OCI-LY1 (cell line): ENCODE measurements around the gene COG7.

ENCODE experiments used
- H2AFZ ChIP-seq: fragments of 200-600 bp; sonication (generic), shearing (Covaris generic); 2 replicates; pipeline ENCODE4 v1.6.0; 2014; ENCODE audit warnings: antibody characterized with exemption, mild to moderate bottlenecking, low read length
- H3F3A ChIP-seq: fragments of 200-600 bp; sonication (generic), shearing (Covaris generic); 2 replicates; pipeline ENCODE4 v1.6.0; 2014; ENCODE audit warnings: mild to moderate bottlenecking, antibody characterized with exemption, low read length, moderate library complexity; ENCODE audit not compliant: insufficient read depth
- H3K27ac ChIP-seq: fragments of 200-600 bp; sonication (generic); 2 replicates; pipeline ENCODE4 v1.5.1; 2014; ENCODE audit warnings: low read length, mixed run types, mild to moderate bottlenecking, low read depth; ENCODE audit not compliant: poor library complexity, severe bottlenecking
- H3K27me3 ChIP-seq: fragments of 200-600 bp; sonication (generic); 2 replicates; pipeline ENCODE4 v1.6.0; 2014; ENCODE audit warnings: antibody characterized with exemption, mild to moderate bottlenecking, low read length, moderate library complexity; ENCODE audit not compliant: insufficient read depth
- H3K36me3 ChIP-seq: fragments of 200-600 bp; sonication (generic); 2 replicates; pipeline ENCODE4 v1.6.1; 2014; ENCODE audit warnings: mild to moderate bottlenecking, antibody characterized with exemption, low read length, moderate library complexity, mixed read lengths; ENCODE audit not compliant: insufficient read depth
- H3K4me1 ChIP-seq: fragments of 200-600 bp; sonication (generic); 2 replicates; pipeline ENCODE4 v1.5.1; 2014; ENCODE audit warnings: mild to moderate bottlenecking, low read length, moderate library complexity; ENCODE audit not compliant: insufficient read depth, severe bottlenecking
- H3K4me2 ChIP-seq: fragments of 200-600 bp; sonication (generic), shearing (Covaris generic); 2 replicates; pipeline ENCODE4 v1.6.1; 2014; ENCODE audit warnings: low read length
- H3K4me3 ChIP-seq: fragments of 200-600 bp; sonication (generic); 2 replicates; pipeline ENCODE4 v1.5.1; 2014; ENCODE audit warnings: low read length, low read depth, mild to moderate bottlenecking, mixed read lengths; ENCODE audit not compliant: poor library complexity, severe bottlenecking
- H3K79me2 ChIP-seq: fragments of 200-600 bp; shearing (Covaris generic); 2 replicates; pipeline ENCODE4 v1.6.1; 2016; ENCODE audit warnings: mixed run types, low read length, mixed read lengths; ENCODE audit not compliant: insufficient read depth
- H3K9ac ChIP-seq: fragments of 200-600 bp; sonication (generic), shearing (Covaris generic); 2 replicates; pipeline ENCODE4 v1.6.1; 2014; ENCODE audit warnings: mild to moderate bottlenecking, low read length, mixed read lengths
- H3K9me2 ChIP-seq: fragments of 200-600 bp; sonication (generic), shearing (Covaris generic); 2 replicates; pipeline ENCODE4 v1.6.1; 2014; ENCODE audit warnings: low read depth, mild to moderate bottlenecking, low read length, mixed read lengths
- H3K9me3 ChIP-seq: fragments of 200-600 bp; shearing (Covaris generic); 2 replicates; pipeline ENCODE4 v1.6.1; 2014; ENCODE audit warnings: low read length, mixed read lengths
- H4K20me1 ChIP-seq: fragments of 200-600 bp; sonication (generic), shearing (Covaris generic); 2 replicates; pipeline ENCODE4 v1.6.0; 2016; ENCODE audit warnings: mild to moderate bottlenecking, low read length; ENCODE audit not compliant: insufficient read depth
- CTCF ChIP-seq: fragments of 200-600 bp; sonication (generic), shearing (Covaris generic); IDR thresholded peaks from 2 replicates; pipeline ENCODE4 v1.5.1; 2017; ENCODE audit warnings: mild to moderate bottlenecking, antibody characterized with exemption, low read length, moderate library complexity, mixed read lengths
- EZH2 ChIP-seq: fragments of 200-600 bp; sonication (generic), shearing (Covaris generic); IDR thresholded peaks from 2 replicates; pipeline ENCODE4 v1.8.0; 2017; ENCODE audit warnings: borderline replicate concordance, mixed run types, mild to moderate bottlenecking, antibody characterized with exemption, low read length, moderate library complexity, mixed read lengths

Gene COG7

DNA sequence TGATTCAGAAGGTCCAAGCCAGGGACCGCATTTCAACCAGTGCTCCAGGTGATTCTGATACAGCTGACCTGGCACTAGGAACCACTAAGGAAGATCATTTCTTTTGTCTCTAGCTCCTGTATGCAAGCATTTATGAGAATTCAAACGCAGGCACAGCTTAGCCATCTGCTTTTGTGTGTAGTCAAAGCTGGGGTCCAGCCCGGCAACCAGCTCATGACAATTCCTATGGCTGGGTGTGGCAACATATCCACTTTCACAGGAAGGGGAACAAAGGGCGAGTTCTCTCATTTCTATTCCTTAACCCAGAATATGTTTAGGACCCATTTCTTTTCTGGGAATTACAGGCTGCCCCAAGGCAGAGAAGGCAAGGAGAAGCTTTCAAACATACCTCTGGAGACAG, 27.3 kb upstream of the COG7 start:
- H3K9ac ChIP-seq = no peak overlapping the region
- H3K79me2 ChIP-seq = no peaks in the 10 kb centered on the region
- H3K4me2 ChIP-seq = no peak overlapping the region

DNA sequence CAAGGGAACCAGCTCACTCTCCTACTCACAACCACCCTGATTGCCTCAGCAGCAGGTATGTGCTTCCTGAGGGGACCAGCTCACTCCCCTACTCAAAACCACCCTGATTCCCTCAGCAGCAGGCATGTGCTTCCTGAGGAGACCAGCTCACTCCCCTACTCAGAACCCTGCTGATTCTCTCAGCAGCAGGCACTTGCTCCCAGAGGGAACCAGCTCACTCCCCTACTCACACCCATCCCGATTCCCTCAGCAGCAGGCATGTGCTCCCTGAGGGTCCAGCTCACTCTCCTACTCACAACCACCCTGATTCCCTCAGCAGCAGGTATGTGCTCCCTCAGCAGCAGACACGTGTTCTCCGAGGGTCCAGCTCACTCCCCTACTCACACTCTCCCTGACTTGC, 26.1 kb upstream of the COG7 start:
- TF ChIP-seq EZH2 = no peak
- Histone ChIP-seq H3F3A (no peaks in the 10 kb centered on the region), H3K4me2 (no peak overlapping the region), H3K27me3 (no peaks in the 10 kb centered on the region), H3K79me2 (no peaks in the 10 kb centered on the region), H3K9ac (no peak overlapping the region), H3K36me3 (peaks cover 96% of the 10 kb centered on the region), H4K20me1 (no peaks in the 10 kb centered on the region), H3K27ac (no peak overlapping the region), H3K9me3 (no peaks in the 10 kb centered on the region), H2AFZ (no peak overlapping the region), H3K4me3 (no peak overlapping the region), H3K9me2 (no peaks in the 10 kb centered on the region), H3K4me1 (no peaks in the 10 kb centered on the region)

More for the DNA sequence above, 27.3 kb upstream of the COG7 start:
- no peak overlapping the region for H3K4me3 ChIP-seq
- H3K9me2 ChIP-seq = no peaks in the 10 kb centered on the region
- H2AFZ ChIP-seq = no peak overlapping the region
- no peaks in the 10 kb centered on the region for H3F3A ChIP-seq
- no peaks in the 10 kb centered on the region for H3K9me3 ChIP-seq
- peaks cover 96% of the 10 kb centered on the region for H3K36me3 ChIP-seq
- H4K20me1 ChIP-seq = no peaks in the 10 kb centered on the region
- no peaks in the 10 kb centered on the region for H3K27me3 ChIP-seq
- no peak overlapping the region for H3K27ac ChIP-seq
- H3K4me1 ChIP-seq = no peaks in the 10 kb centered on the region
- no peak for TF ChIP-seq CTCF

DNA sequence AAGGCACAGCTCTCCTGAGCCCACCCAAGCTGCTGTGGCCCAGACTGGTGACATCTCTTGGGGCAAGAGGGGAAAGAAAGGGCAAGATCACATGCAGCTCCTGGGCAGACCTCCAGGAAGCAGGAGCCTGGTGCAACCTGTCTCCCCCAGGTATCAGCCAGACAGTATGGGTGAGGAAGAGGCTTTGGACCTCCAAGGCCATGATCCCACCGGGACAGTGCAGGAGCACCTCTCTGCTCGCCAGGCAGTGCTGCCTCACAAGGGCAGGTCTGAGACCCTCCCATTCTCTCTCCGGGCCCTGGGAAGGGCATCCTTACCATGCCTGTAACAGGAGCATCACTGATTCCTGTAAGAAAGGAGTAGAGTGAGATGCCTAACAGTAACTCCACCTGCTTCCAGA, 25.6 kb upstream of the COG7 start:
- no peak overlapping the region for H3K4me2 ChIP-seq
- no peaks in the 10 kb centered on the region for H3K4me1 ChIP-seq
- H3K4me3 ChIP-seq = no peak overlapping the region
- H4K20me1 ChIP-seq = no peaks in the 10 kb centered on the region
- H3K27me3 ChIP-seq = no peaks in the 10 kb centered on the region
- peaks cover 96% of the 10 kb centered on the region for H3K36me3 ChIP-seq
- H3F3A ChIP-seq = no peaks in the 10 kb centered on the region
- TF ChIP-seq CTCF (no peak), EZH2 (no peak)
- no peaks in the 10 kb centered on the region for H3K9me2 ChIP-seq
- no peak overlapping the region for H3K27ac ChIP-seq
- H2AFZ ChIP-seq = no peak overlapping the region
- H3K9ac ChIP-seq = no peak overlapping the region
- H3K79me2 ChIP-seq = no peaks in the 10 kb centered on the region
- no peaks in the 10 kb centered on the region for H3K9me3 ChIP-seq

DNA sequence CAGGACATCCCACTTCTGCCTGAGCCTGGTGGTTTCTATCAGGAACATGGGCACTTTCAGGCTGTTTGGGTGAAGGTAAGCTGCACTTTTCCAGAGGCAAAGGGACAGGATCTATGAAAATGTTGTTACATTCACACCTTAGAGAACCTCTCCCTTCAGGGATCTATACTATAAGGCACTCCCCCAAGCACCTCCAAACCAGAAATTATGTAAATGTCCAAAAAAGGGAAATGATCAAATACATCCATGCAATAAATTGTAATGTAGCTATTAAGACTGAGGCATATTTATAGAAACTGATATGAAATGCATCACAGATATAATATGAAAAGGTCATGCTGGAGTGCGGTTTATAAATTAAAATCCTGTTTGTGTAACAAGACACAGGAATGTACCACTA, 23.3 kb upstream of the COG7 start:
- no peaks in the 10 kb centered on the region for H3K79me2 ChIP-seq
- TF ChIP-seq EZH2 (no peak), CTCF (no peak)
- H3K9me2 ChIP-seq = no peaks in the 10 kb centered on the region
- no peaks in the 10 kb centered on the region for H3K9me3 ChIP-seq
- no peak overlapping the region for H3K27ac ChIP-seq
- no peaks in the 10 kb centered on the region for H4K20me1 ChIP-seq
- H2AFZ ChIP-seq = no peak overlapping the region
- H3K9ac ChIP-seq = no peak overlapping the region
- H3K4me2 ChIP-seq = no peak overlapping the region
- H3K27me3 ChIP-seq = no peaks in the 10 kb centered on the region
- peaks cover 93% of the 10 kb centered on the region for H3K36me3 ChIP-seq
- no peaks in the 10 kb centered on the region for H3F3A ChIP-seq
- H3K4me3 ChIP-seq = no peak overlapping the region
- no peaks in the 10 kb centered on the region for H3K4me1 ChIP-seq
